H1 (cell line): Measurements from ENCODE around the gene MIA3. TPM values are rescaled to one million over a fixed set of nuclear protein-coding genes. Genes with fewer than 3 reads are reported as not detected.

Experiments used
- CTCF ChIA-PET: fragments of 300-600 bp; sonication (Branson Sonifier 250); formaldehyde crosslinking; loops from one replicate; lab custom pipeline; 2021; ENCODE audit not compliant: partially characterized antibody; lab: Charles Lee
- POLR2A ChIA-PET: fragments of 300-600 bp; sonication (Branson Sonifier 250); formaldehyde crosslinking; loops from one replicate; lab custom pipeline; 2021; ENCODE audit warnings: inconsistent platforms; ENCODE audit not compliant: partially characterized antibody; lab: Charles Lee
- DNase-seq, 2 experiments: peaks; one replicate each; pipeline versions ENCODE4 v3.0.0 to v3.0.0-alpha.2; 2010 to 2022; ENCODE audit warnings: low spot score in 2 of 2, low read depth in 1 of 2, mixed read lengths in 1 of 2
- FAIRE-seq: peaks from 2 replicates; lab custom pipeline; 2011; peaks lifted over from hg19 to GRCh38; lab: Jason Lieb, UNC
- H2AFZ ChIP-seq: 2 replicates; pipeline ENCODE4 v1.8.1; 2012; ENCODE audit warnings: low read length, inconsistent platforms
- H2AK5ac ChIP-seq: 2 replicates; pipeline ENCODE4 v1.6.1; 2013; ENCODE audit warnings: low read depth, low read length
- H2BK120ac ChIP-seq: replicated peaks from 2 replicates; pipeline ENCODE3; 2013; ENCODE audit warnings: low read depth, low read length, inconsistent platforms
- H2BK12ac ChIP-seq: 2 replicates; pipeline ENCODE4 v1.6.1; 2013; ENCODE audit warnings: low read depth, low read length
- H2BK15ac ChIP-seq: 2 replicates; pipeline ENCODE4 v1.6.1; 2013; ENCODE audit warnings: low read length
- H2BK20ac ChIP-seq: 2 replicates; pipeline ENCODE4 v1.6.1; 2013; ENCODE audit warnings: low read length
- H2BK5ac ChIP-seq: 2 replicates; pipeline ENCODE4 v1.6.1; 2013; ENCODE audit warnings: low read depth, low read length
- H3K14ac ChIP-seq: 2 replicates; pipeline ENCODE4 v1.6.1; 2013; ENCODE audit warnings: inconsistent platforms; ENCODE audit not compliant: insufficient read length
- H3K18ac ChIP-seq: 2 replicates; pipeline ENCODE4 v1.6.1; 2013; ENCODE audit warnings: low read length; ENCODE audit errors: extremely low read depth
- H3K23ac ChIP-seq: 2 replicates; pipeline ENCODE4 v1.6.1; 2013; ENCODE audit warnings: inconsistent platforms; ENCODE audit not compliant: insufficient read length
- H3K23me2 ChIP-seq: 2 replicates; pipeline ENCODE4 v1.6.1; 2013; ENCODE audit warnings: low read depth, low read length
- H3K27ac ChIP-seq: 2 replicates; pipeline ENCODE4 v1.6.1; 2011; ENCODE audit warnings: low read depth, low read length, inconsistent platforms
- H3K27me3 ChIP-seq, 4 experiments: replicated peaks in 1 of 4; 1 replicate in 1 of 4; 2 replicates in 3 of 4; pipeline versions ENCODE4 v1.6.1 to v1.8.1; 2011 to 2013; ENCODE audit warnings: low read length in 3 of 4, mild to moderate bottlenecking in 3 of 4, inconsistent platforms in 2 of 4, mixed read lengths in 2 of 4, moderate library complexity in 1 of 4; ENCODE audit not compliant: control insufficient read depth in 3 of 4, insufficient read depth in 3 of 4; ENCODE audit errors: extremely low read depth in 1 of 4
- H3K36me3 ChIP-seq, 4 experiments: 2 replicates each; pipeline versions ENCODE4 v1.6.1 to v1.8.1; 2011 to 2013; ENCODE audit warnings: mild to moderate bottlenecking in 4 of 4, low read length in 3 of 4, moderate library complexity in 2 of 4, control low read depth in 1 of 4, inconsistent platforms in 1 of 4; ENCODE audit not compliant: insufficient read depth in 4 of 4, control insufficient read depth in 2 of 4
- H3K4ac ChIP-seq: replicated peaks from 2 replicates; pipeline ENCODE3; 2013; ENCODE audit warnings: low read length, low read depth, mixed read lengths, inconsistent platforms; ENCODE audit not compliant: insufficient read length
- H3K4me1 ChIP-seq, 4 experiments: replicated peaks in 1 of 4; 1 replicate in 1 of 4; 2 replicates in 3 of 4; pipeline versions ENCODE4 v1.6.1 to v1.8.1; 2011 to 2013; ENCODE audit warnings: low read length in 3 of 4, inconsistent platforms in 2 of 4, mixed read lengths in 1 of 4; ENCODE audit not compliant: insufficient read depth in 4 of 4, control insufficient read depth in 3 of 4
- H3K4me2 ChIP-seq, 2 experiments: 2 replicates each; pipeline versions ENCODE4 v1.6.1 to v1.8.1; 2011 to 2013; ENCODE audit warnings: low read depth in 2 of 2, low read length in 2 of 2, control low read depth in 1 of 2, inconsistent platforms in 1 of 2, mild to moderate bottlenecking in 1 of 2; ENCODE audit not compliant: insufficient read depth in 1 of 2
- H3K4me3 ChIP-seq, 4 experiments: fragments of 200-600, 300-600 bp in 1 of 4; sonication (generic), shearing (Covaris generic), sonication (Bioruptor Twin) in 1 of 4; 2 replicates each; pipeline versions ENCODE4 v1.5.1 to v1.8.1; 2011 to 2016; ENCODE audit warnings: low read length in 4 of 4, low read depth in 3 of 4, control low read depth in 2 of 4, inconsistent platforms in 2 of 4, mild to moderate bottlenecking in 2 of 4, mixed read lengths in 1 of 4, moderate library complexity in 1 of 4; ENCODE audit not compliant: insufficient read depth in 2 of 4; ENCODE audit errors: extremely low read depth in 1 of 4
- H3K56ac ChIP-seq: replicated peaks from 2 replicates; pipeline ENCODE3; 2013; ENCODE audit warnings: low read depth, mild to moderate bottlenecking, mixed read lengths, low read length, inconsistent platforms; ENCODE audit not compliant: insufficient read length
- H3K79me1 ChIP-seq: 2 replicates; pipeline ENCODE4 v1.6.1; 2013; ENCODE audit warnings: low read depth, low read length, control low read depth
- H3K79me2 ChIP-seq, 2 experiments: 2 replicates each; pipeline versions ENCODE4 v1.6.1 to v1.8.1; 2012 to 2013; ENCODE audit warnings: low read length in 2 of 2, mild to moderate bottlenecking in 2 of 2, inconsistent platforms in 1 of 2; ENCODE audit not compliant: insufficient read depth in 2 of 2, control insufficient read depth in 1 of 2
- H3K9ac ChIP-seq, 4 experiments: replicated peaks in 1 of 4; 1 replicate in 1 of 4; 2 replicates in 3 of 4; pipeline versions ENCODE4 v1.6.1 to v1.8.1; 2011 to 2013; ENCODE audit warnings: low read depth in 3 of 4, low read length in 3 of 4, control low read depth in 2 of 4, mild to moderate bottlenecking in 2 of 4, moderate library complexity in 2 of 4, inconsistent platforms in 1 of 4; ENCODE audit errors: extremely low read depth in 1 of 4
- H3K9me3 ChIP-seq, 2 experiments: 2 replicates each; pipeline versions ENCODE4 v1.6.1 to v1.8.1; 2012 to 2013; ENCODE audit warnings: mild to moderate bottlenecking in 2 of 2, moderate library complexity in 2 of 2, control low read depth in 1 of 2, inconsistent platforms in 1 of 2, low read depth in 1 of 2, low read length in 1 of 2, mixed read lengths in 1 of 2; ENCODE audit not compliant: insufficient read depth in 2 of 2
- H4K20me1 ChIP-seq, 2 experiments: replicated peaks in 1 of 2; 2 replicates each; pipeline versions ENCODE3 to v1.8.1; 2011 to 2013; ENCODE audit warnings: inconsistent platforms in 2 of 2, low read length in 2 of 2, mild to moderate bottlenecking in 1 of 2; ENCODE audit not compliant: insufficient read depth in 2 of 2, control insufficient read depth in 1 of 2
- H4K5ac ChIP-seq: 2 replicates; pipeline ENCODE4 v1.6.1; 2013; ENCODE audit warnings: low read length, low read depth, mixed read lengths, inconsistent platforms; ENCODE audit not compliant: insufficient read length
- H4K8ac ChIP-seq: 2 replicates; pipeline ENCODE4 v1.8.0; 2013; ENCODE audit warnings: mild to moderate bottlenecking, moderate library complexity, low read length, inconsistent platforms; ENCODE audit not compliant: insufficient read depth; ENCODE audit errors: extremely low read depth
- H4K91ac ChIP-seq: replicated peaks from 2 replicates; pipeline ENCODE3; 2013; ENCODE audit warnings: low read length, mixed read lengths, inconsistent platforms; ENCODE audit not compliant: insufficient read length
- BRCA1 ChIP-seq: IDR thresholded peaks from 2 replicates; pipeline ENCODE4 v1.6.1; 2012; ENCODE audit warnings: low read depth, low read length, improper control_type of control experiment
- EGR1 ChIP-seq: IDR thresholded peaks from 2 replicates; pipeline ENCODE4 v1.6.1; 2011; ENCODE audit warnings: low read depth, low read length, borderline replicate concordance
- FOSL1 ChIP-seq: IDR thresholded peaks from 2 replicates; pipeline ENCODE4 v1.6.1; 2011; ENCODE audit warnings: mild to moderate bottlenecking, low read depth, low read length, moderate library complexity; ENCODE audit not compliant: insufficient read depth
- GTF2F1 ChIP-seq: IDR thresholded peaks from 2 replicates; pipeline ENCODE4 v1.6.1; 2012; ENCODE audit warnings: low read depth, low read length, improper control_type of control experiment, borderline replicate concordance
- SAP30 ChIP-seq: fragments of 300-600 bp; sonication (generic); IDR thresholded peaks from 2 replicates; pipeline ENCODE4 v1.7.1; 2012; ENCODE audit warnings: low read length, moderate library complexity, mild to moderate bottlenecking, inconsistent platforms; ENCODE audit not compliant: insufficient read depth, insufficient replicate concordance
- SIRT6 ChIP-seq: IDR thresholded peaks from one replicate; pipeline ENCODE4 v1.7.1; 2012; ENCODE audit warnings: low read length, inconsistent platforms
- SIX5 ChIP-seq: IDR thresholded peaks from 2 replicates; pipeline ENCODE4 v1.6.1; 2011; ENCODE audit warnings: mild to moderate bottlenecking, low read depth, low read length
- SRF ChIP-seq: IDR thresholded peaks from 2 replicates; pipeline ENCODE4 v1.6.1; 2011; ENCODE audit warnings: mild to moderate bottlenecking, low read depth, low read length, moderate library complexity
- YY1 ChIP-seq: IDR thresholded peaks from 2 replicates; pipeline ENCODE4 v1.6.1; 2011; ENCODE audit warnings: low read depth, mild to moderate bottlenecking, low read length
- WGBS, 2 experiments: shearing (Covaris generic) in 1 of 2; methylation state at CpG; one replicate each; pipeline versions ENCODE4 v1.1.6 to v1.1.7; 2013 to 2015; ENCODE audit warnings: low lambda C conversion rate in 2 of 2, mixed read lengths in 2 of 2, inconsistent platforms in 1 of 2, low coverage in 1 of 2, missing lambda C conversion rate in 1 of 2; ENCODE audit not compliant: insufficient replicate concordance in 2 of 2, insufficient coverage in 1 of 2, insufficient read length in 1 of 2; ENCODE audit errors: extremely low coverage in 1 of 2, missing lambda C conversion rate in 1 of 2; 5-methylcytosine and 5-hydroxymethylcytosine counted together
- polyA plus RNA-seq, 7 experiments: library from polyadenylated mRNA; depleted of rRNA in 3 of 7; stranded (reverse) in 5 of 7; unstranded in 2 of 7; fragments of >200 nt in 5 of 7; fragments of 200-250 nt in 2 of 7; gene quantifications; 1 replicate in 5 of 7; 2 replicates in 1 of 7; 4 replicates in 1 of 7; pipeline versions ENCODE4 v1.2.1 to v1.2.3, GENCODE V29; 2011 to 2013; ENCODE audit warnings: missing spikeins in 2 of 7, mixed read lengths in 2 of 7
- total RNA-seq: library from RNA; stranded (reverse); fragmentation: NEBNext Ultra II Directional; extraction: Animal tissue kit (Norgen Biotek cat#: 25700); gene quantifications from 2 replicates; pipeline ENCODE4 v1.2.1, GENCODE V29; 2021
- TF ChIP-seq, protein P1 (sequence below): IDR thresholded peaks from 2 replicates; pipeline ENCODE4 v1.6.1; 2011; ENCODE audit warnings: low read length, improper control_type of control experiment
- TF ChIP-seq, protein P2 (sequence below), 3 experiments: IDR thresholded peaks; 1 replicate in 2 of 3; 2 replicates in 1 of 3; pipeline versions ENCODE4 v1.5.1 to v1.6.1; 2011; ENCODE audit warnings: low read length in 3 of 3, mild to moderate bottlenecking in 3 of 3, inconsistent platforms in 2 of 3, low read depth in 1 of 3, moderate library complexity in 1 of 3; ENCODE audit not compliant: insufficient read depth in 1 of 3; ENCODE audit errors: control extremely low read depth in 1 of 3

Gene MIA3
- total and polyA plus RNA-seq, 2 of the 8 experiments (the other 6 are each of a cell fraction or from before 2014, with no cell fraction given), result 69.0 to 105 TPM

DNA sequence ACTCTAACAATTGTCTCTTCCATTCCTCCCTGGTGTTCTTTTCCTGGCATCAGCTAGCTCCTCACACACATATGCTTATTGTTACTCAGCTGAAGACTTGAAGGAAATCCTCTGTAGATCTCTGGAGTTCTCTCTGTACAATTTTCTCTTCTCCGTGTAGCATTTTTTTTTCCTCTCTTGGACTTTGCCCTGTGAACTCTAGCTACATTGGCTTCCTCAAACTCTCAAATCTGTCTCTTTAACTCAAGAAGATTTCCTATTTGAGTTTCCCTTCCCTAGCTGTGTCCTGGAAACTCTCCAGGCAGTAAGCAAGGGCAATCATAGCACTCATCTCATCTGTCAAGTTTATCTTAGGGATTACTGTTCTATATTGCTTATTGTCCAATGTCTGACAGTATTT, 4.3 kb upstream of the MIA3 start:
- Histone ChIP-seq H3K9me3 (no peaks in the 10 kb centered on the region), H4K91ac (no peak overlapping the region), H2AFZ (no peak overlapping the region), H2AK5ac (no peak overlapping the region), H3K14ac (no peak overlapping the region), H2BK120ac (no peak overlapping the region), H3K79me1 (0 out of 2 replicates have a peak, but pooled peaks cover 1% of the 10 kb centered on the region), H3K4me1 (no peaks in the 10 kb centered on the region), H2BK12ac (no peak overlapping the region), H3K56ac (no peak overlapping the region), H3K23me2 (peaks cover 7% of the 10 kb centered on the region), H3K36me3 (no peaks in the 10 kb centered on the region), H3K23ac (no peak overlapping the region), H3K18ac (no peak overlapping the region), H4K5ac (no peak overlapping the region), H2BK20ac (no peak overlapping the region), H3K27me3 (no peaks in the 10 kb centered on the region), H3K27ac (no peak overlapping the region), H3K79me2 (peaks cover 0 to 4% of the 10 kb centered on the region in 2 experiments; a peak in 2 of 4 replicates), H2BK5ac (no peak overlapping the region), H2BK15ac (no peak overlapping the region), H3K9ac (no peak overlapping the region), H3K4me3 (no peak overlapping the region), H3K4me2 (no peak overlapping the region), H4K20me1 (no peaks in the 10 kb centered on the region), H4K8ac (no peak overlapping the region), H3K4ac (no peak overlapping the region)
- no peak for FAIRE-seq
- whole genome bisulfite sequencing, 2 experiments, result 78% methylated on average over 1 of the region's 1 CpG; no CpG with 5 or more reads in 1 of the 2 experiments
- no peak for DNase-seq
- POLR2A ChIA-PET, result interaction anchor here (1.0 kb wide), 1 partner anchor 21 kb away, joined by 3 read pairs; no protein-coding TSS in a partner anchor
- TF ChIP-seq BRCA1 (no peak), SIRT6 (no peak), SAP30 (no peak), GTF2F1 (no peak), YY1 (no peak), FOSL1 (no peak), EGR1 (no peak), SRF (no peak), SIX5 (no peak)
- TF ChIP-seq, protein P1, sequence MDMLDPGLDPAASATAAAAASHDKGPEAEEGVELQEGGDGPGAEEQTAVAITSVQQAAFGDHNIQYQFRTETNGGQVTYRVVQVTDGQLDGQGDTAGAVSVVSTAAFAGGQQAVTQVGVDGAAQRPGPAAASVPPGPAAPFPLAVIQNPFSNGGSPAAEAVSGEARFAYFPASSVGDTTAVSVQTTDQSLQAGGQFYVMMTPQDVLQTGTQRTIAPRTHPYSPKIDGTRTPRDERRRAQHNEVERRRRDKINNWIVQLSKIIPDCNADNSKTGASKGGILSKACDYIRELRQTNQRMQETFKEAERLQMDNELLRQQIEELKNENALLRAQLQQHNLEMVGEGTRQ, result no peak
- TF ChIP-seq, protein P2, sequence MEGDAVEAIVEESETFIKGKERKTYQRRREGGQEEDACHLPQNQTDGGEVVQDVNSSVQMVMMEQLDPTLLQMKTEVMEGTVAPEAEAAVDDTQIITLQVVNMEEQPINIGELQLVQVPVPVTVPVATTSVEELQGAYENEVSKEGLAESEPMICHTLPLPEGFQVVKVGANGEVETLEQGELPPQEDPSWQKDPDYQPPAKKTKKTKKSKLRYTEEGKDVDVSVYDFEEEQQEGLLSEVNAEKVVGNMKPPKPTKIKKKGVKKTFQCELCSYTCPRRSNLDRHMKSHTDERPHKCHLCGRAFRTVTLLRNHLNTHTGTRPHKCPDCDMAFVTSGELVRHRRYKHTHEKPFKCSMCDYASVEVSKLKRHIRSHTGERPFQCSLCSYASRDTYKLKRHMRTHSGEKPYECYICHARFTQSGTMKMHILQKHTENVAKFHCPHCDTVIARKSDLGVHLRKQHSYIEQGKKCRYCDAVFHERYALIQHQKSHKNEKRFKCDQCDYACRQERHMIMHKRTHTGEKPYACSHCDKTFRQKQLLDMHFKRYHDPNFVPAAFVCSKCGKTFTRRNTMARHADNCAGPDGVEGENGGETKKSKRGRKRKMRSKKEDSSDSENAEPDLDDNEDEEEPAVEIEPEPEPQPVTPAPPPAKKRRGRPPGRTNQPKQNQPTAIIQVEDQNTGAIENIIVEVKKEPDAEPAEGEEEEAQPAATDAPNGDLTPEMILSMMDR (IDR thresholded peaks at IDR 0.05; ENCODE audit: control extremely low read depth in 1 of 3, insufficient read depth in 1 of 3, low read depth in 1 of 3, low read length in 3 of 3), result no peak
- CTCF ChIA-PET, result interaction anchor here (1.1 to 1.6 kb wide), 2 partner anchors 20 to 150 kb away, joined by 3 to 4 read pairs; no protein-coding TSS in a partner anchor
